ENCODE data around the gene SLC15A1.
"Not testable (repeated sequence)": the region's sequence is repeated elsewhere in the genome, so short reads cannot be mapped to it uniquely, and the experiment has no call there.

The SLC15A1 gene

GRCh38 chr13:98771838-98772611 lies 19.6 kb upstream of the SLC15A1 start:
- no peaks in the 10 kb centered on the region for H3K36me3 Mint-ChIP-seq
- H3K27ac Mint-ChIP-seq: no peak overlapping the region
- no peak for ATAC-seq
- H3K4me3 Mint-ChIP-seq: no peak overlapping the region
- DNase-seq (ENCODE audit: low spot score in 2 of 2): no peak
- H3K9me3 Mint-ChIP-seq: no peaks in the 10 kb centered on the region
- H3K4me1 Mint-ChIP-seq: no peaks in the 10 kb centered on the region

- ATAC-seq (no peak), DNase-seq (ENCODE audit: low spot score in 2 of 2) (no peak)
- no peaks in the 10 kb centered on the region for H3K4me1 Mint-ChIP-seq
- H3K9me3 Mint-ChIP-seq: no peaks in the 10 kb centered on the region
- no peaks in the 10 kb centered on the region for H3K36me3 Mint-ChIP-seq
- H3K4me3 Mint-ChIP-seq: no peak overlapping the region
- no peak overlapping the region for H3K27ac Mint-ChIP-seq
These were observed 17.3 kb upstream of the SLC15A1 start for GRCh38 chr13:98769736-98770135.

GRCh38 chr13:98768522-98768921 lies 16.1 kb upstream of the SLC15A1 start:
- no peaks in the 10 kb centered on the region for H3K4me1 Mint-ChIP-seq
- no peaks in the 10 kb centered on the region for H3K36me3 Mint-ChIP-seq
- no peak overlapping the region for H3K27ac Mint-ChIP-seq
- H3K4me3 Mint-ChIP-seq: no peak overlapping the region
- DNase-seq (ENCODE audit: low spot score in 2 of 2) (no peak), ATAC-seq (no peak)
- no peaks in the 10 kb centered on the region for H3K9me3 Mint-ChIP-seq

GRCh38 chr13:98766697-98767096 lies 14.2 kb upstream of the SLC15A1 start:
- no peak overlapping the region for H3K27ac Mint-ChIP-seq
- no peak overlapping the region for H3K4me3 Mint-ChIP-seq
- DNase-seq (ENCODE audit: low spot score in 2 of 2): no peak
- H3K36me3 Mint-ChIP-seq: no peaks in the 10 kb centered on the region
- no peaks in the 10 kb centered on the region for H3K4me1 Mint-ChIP-seq
- no peaks in the 10 kb centered on the region for H3K9me3 Mint-ChIP-seq
- no peak for ATAC-seq

- Mint-ChIP-seq H3K36me3 (no peaks in the 10 kb centered on the region), H3K9me3 (no peaks in the 10 kb centered on the region), H3K4me1 (no peaks in the 10 kb centered on the region), H3K27ac (no peak overlapping the region), H3K4me3 (no peak overlapping the region)
- ATAC-seq (no peak), DNase-seq (ENCODE audit: low spot score in 2 of 2) (no peak)
These were observed 13.6 kb upstream of the SLC15A1 start for GRCh38 chr13:98765996-98766519.

- no peaks in the 10 kb centered on the region for H3K4me1 Mint-ChIP-seq
- H3K4me3 Mint-ChIP-seq: no peak overlapping the region
- peak overlapping the region; percentile 23 for H3K27ac Mint-ChIP-seq
- no peaks in the 10 kb centered on the region for H3K36me3 Mint-ChIP-seq
- DNase-seq (ENCODE audit: low spot score in 2 of 2) (no peak), ATAC-seq (no peak)
- peaks cover 7% of the 10 kb centered on the region for H3K9me3 Mint-ChIP-seq
These were observed 9.6 kb upstream of the SLC15A1 start for GRCh38 chr13:98761986-98762616.

GRCh38 chr13:98761126-98761985 lies 8.9 kb upstream of the SLC15A1 start:
- Mint-ChIP-seq H3K4me3 (no peak overlapping the region), H3K4me1 (no peaks in the 10 kb centered on the region), H3K36me3 (no peaks in the 10 kb centered on the region), H3K27ac (peak overlapping the region; percentile 23), H3K9me3 (peaks cover 7% of the 10 kb centered on the region)
- ATAC-seq (no peak), DNase-seq (ENCODE audit: low spot score in 2 of 2) (no peak)

- DNase-seq (ENCODE audit: low spot score in 2 of 2): no peak
- no peak overlapping the region for H3K4me3 Mint-ChIP-seq
- H3K4me1 Mint-ChIP-seq: no peaks in the 10 kb centered on the region
These were observed 3.3 kb upstream of the SLC15A1 start for GRCh38 chr13:98755729-98756128.

GRCh38 chr13:98755116-98755515 lies 2.6 kb upstream of the SLC15A1 start:
- H3K36me3 Mint-ChIP-seq: no peaks in the 10 kb centered on the region
- H3K9me3 Mint-ChIP-seq: no peaks in the 10 kb centered on the region
- ATAC-seq (no peak), DNase-seq (ENCODE audit: low spot score in 2 of 2) (no peak)
- H3K4me1 Mint-ChIP-seq: no peaks in the 10 kb centered on the region
- H3K4me3 Mint-ChIP-seq: no peak overlapping the region
- no peak overlapping the region for H3K27ac Mint-ChIP-seq

More at GRCh38 chr13:98755729-98756128, 3.3 kb upstream of the SLC15A1 start:
- peaks cover 4% of the 10 kb centered on the region for H3K9me3 Mint-ChIP-seq
- ATAC-seq: no peak
- no peak overlapping the region for H3K27ac Mint-ChIP-seq
- no peaks in the 10 kb centered on the region for H3K36me3 Mint-ChIP-seq

- not testable (repeated sequence) for DNase-seq (ENCODE audit: low spot score in 2 of 2); ATAC-seq; H3K27ac Mint-ChIP-seq; H3K4me3 Mint-ChIP-seq; H3K36me3 Mint-ChIP-seq; H3K4me1 Mint-ChIP-seq; H3K9me3 Mint-ChIP-seq
These were observed 2.0 kb upstream of the SLC15A1 start for GRCh38 chr13:98754468-98754867.

- Mint-ChIP-seq H3K27ac (no peak overlapping the region), H3K4me1 (no peaks in the 10 kb centered on the region), H3K9me3 (no peaks in the 10 kb centered on the region), H3K4me3 (no peak overlapping the region), H3K36me3 (no peaks in the 10 kb centered on the region)
- ATAC-seq: no peak
- DNase-seq (ENCODE audit: low spot score in 2 of 2): no peak
These were observed 508 bp downstream of the SLC15A1 start for GRCh38 chr13:98751861-98752466.

GRCh38 chr13:98751367-98751782 lies 1.1 kb downstream of the SLC15A1 start:
- Mint-ChIP-seq H3K9me3 (no peaks in the 10 kb centered on the region), H3K27ac (no peak overlapping the region), H3K4me1 (no peaks in the 10 kb centered on the region), H3K4me3 (no peak overlapping the region), H3K36me3 (no peaks in the 10 kb centered on the region)
- ATAC-seq (no peak), DNase-seq (ENCODE audit: low spot score in 2 of 2) (no peak)

- no peaks in the 10 kb centered on the region for H3K9me3 Mint-ChIP-seq
- no peak overlapping the region for H3K4me3 Mint-ChIP-seq
- no peaks in the 10 kb centered on the region for H3K36me3 Mint-ChIP-seq
- no peak overlapping the region for H3K27ac Mint-ChIP-seq
- ATAC-seq (no peak), DNase-seq (ENCODE audit: low spot score in 2 of 2) (no peak)
- H3K4me1 Mint-ChIP-seq: no peaks in the 10 kb centered on the region
These were observed 3.0 kb downstream of the SLC15A1 start for GRCh38 chr13:98749501-98749900.

GRCh38 chr13:98746968-98747367 lies 5.5 kb downstream of the SLC15A1 start:
- Mint-ChIP-seq H3K27ac (no peak overlapping the region), H3K4me3 (no peak overlapping the region)

GRCh38 chr13:98743377-98743776 lies 9.1 kb downstream of the SLC15A1 start:
- Mint-ChIP-seq H3K36me3 (no peaks in the 10 kb centered on the region), H3K4me3 (no peak overlapping the region), H3K27ac (no peak overlapping the region), H3K9me3 (peaks cover 3% of the 10 kb centered on the region), H3K4me1 (no peaks in the 10 kb centered on the region)
- no peak for DNase-seq (ENCODE audit: low spot score in 2 of 2)
- no peak for ATAC-seq

More at GRCh38 chr13:98746968-98747367, 5.5 kb downstream of the SLC15A1 start:
- H3K36me3 Mint-ChIP-seq: no peaks in the 10 kb centered on the region
- no peaks in the 10 kb centered on the region for H3K4me1 Mint-ChIP-seq
- DNase-seq (ENCODE audit: low spot score in 2 of 2) (no peak), ATAC-seq (no peak)
- H3K9me3 Mint-ChIP-seq: no peaks in the 10 kb centered on the region

All from stimulated activated effector memory CD8-positive, alpha-beta T cell treated with anti-CD3 and anti-CD28 coated beads, Interleukin-12 subunit alpha, Interleukin-12 subunit beta, amount 100 ng/mL, for 72 hours (primary cell).